ENCODE data around the gene PLEKHA1.

PLEKHA1 gene

DNA sequence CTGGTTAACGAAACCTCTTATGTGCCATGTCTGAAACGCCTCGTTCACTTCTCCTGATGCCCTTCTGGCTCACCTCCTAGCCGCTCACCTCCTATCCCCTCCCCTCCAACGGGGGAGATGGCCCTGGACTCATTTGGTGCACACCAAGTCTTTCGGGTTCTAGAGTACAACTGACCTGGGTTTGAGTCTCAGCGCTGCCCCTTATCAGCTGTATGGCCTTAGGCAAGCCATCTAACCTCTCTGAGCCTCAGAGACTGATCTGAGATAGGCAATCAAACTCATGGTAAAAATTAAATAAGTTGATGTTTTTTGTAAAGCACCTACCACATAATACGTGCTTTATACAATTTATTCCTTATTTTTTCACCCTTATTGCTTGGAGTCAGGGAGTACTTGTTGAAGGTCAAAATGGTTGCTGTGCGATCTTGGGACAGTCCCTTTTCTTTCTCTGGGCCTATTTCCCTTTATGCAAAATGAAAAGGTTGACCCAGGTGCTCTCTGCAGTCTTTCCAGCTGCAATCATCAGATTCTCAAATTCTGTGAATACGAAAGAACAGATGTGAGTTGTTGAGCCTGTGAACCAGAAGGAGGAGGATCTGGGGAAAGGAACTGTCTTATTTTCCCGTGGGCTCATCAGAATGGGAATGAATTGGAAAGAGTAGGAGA is 31.2 kb upstream of the PLEKHA1 start:
- TF ChIP-seq CTCF (IDR thresholded peaks at IDR 0.05) = no peak
- H3K36me3 Mint-ChIP-seq (ENCODE audit: low read depth) = peaks cover 17% of the 10 kb centered on the region

GRCh38 chr10:122343936-122344335 is 30.6 kb upstream of the PLEKHA1 start:
- peaks cover 17% of the 10 kb centered on the region for H3K36me3 Mint-ChIP-seq (ENCODE audit: low read depth)
- H3K27me3 Mint-ChIP-seq (ENCODE audit: low read depth, poor library complexity) = peaks cover 12% of the 10 kb centered on the region
- no peak overlapping the region for H3K4me3 Mint-ChIP-seq
- H3K4me1 Mint-ChIP-seq = peaks cover 39% of the 10 kb centered on the region
- H3K9me3 Mint-ChIP-seq = peaks cover 31% of the 10 kb centered on the region
- H3K27ac Mint-ChIP-seq = no peak overlapping the region
- no peak for DNase-seq
- no peak for TF ChIP-seq CTCF (IDR thresholded peaks at IDR 0.05)

More for the DNA sequence above, 31.2 kb upstream of the PLEKHA1 start:
- H3K4me1 Mint-ChIP-seq = peaks cover 39% of the 10 kb centered on the region
- no peak overlapping the region for H3K4me3 Mint-ChIP-seq
- peaks cover 12% of the 10 kb centered on the region for H3K27me3 Mint-ChIP-seq (ENCODE audit: low read depth, poor library complexity)
- DNase-seq = no peak
- peaks cover 30% of the 10 kb centered on the region for H3K9me3 Mint-ChIP-seq
- H3K27ac Mint-ChIP-seq = no peak overlapping the region

GRCh38 chr10:122344741-122345258 is 29.7 kb upstream of the PLEKHA1 start:
- Mint-ChIP-seq H3K4me3 (no peak overlapping the region), H3K4me1 (peaks cover 41% of the 10 kb centered on the region), H3K27ac (no peak overlapping the region), H3K9me3 (peaks cover 31% of the 10 kb centered on the region), H3K27me3 (ENCODE audit: low read depth, poor library complexity) (peaks cover 12% of the 10 kb centered on the region), H3K36me3 (ENCODE audit: low read depth) (peaks cover 17% of the 10 kb centered on the region)
- no peak for DNase-seq
- TF ChIP-seq CTCF (IDR thresholded peaks at IDR 0.05) = no peak

GRCh38 chr10:122346326-122346950 is 28.1 kb upstream of the PLEKHA1 start:
- Mint-ChIP-seq H3K9me3 (peaks cover 31% of the 10 kb centered on the region), H3K4me1 (peaks cover 28% of the 10 kb centered on the region), H3K27me3 (ENCODE audit: low read depth, poor library complexity) (peaks cover 12% of the 10 kb centered on the region), H3K36me3 (ENCODE audit: low read depth) (peaks cover 17% of the 10 kb centered on the region), H3K27ac (no peak overlapping the region), H3K4me3 (no peak overlapping the region)
- TF ChIP-seq CTCF (IDR thresholded peaks at IDR 0.05) = no peak
- no peak for DNase-seq

- Mint-ChIP-seq H3K9me3 (peaks cover 31% of the 10 kb centered on the region), H3K4me1 (peaks cover 28% of the 10 kb centered on the region), H3K4me3 (no peak overlapping the region), H3K27ac (no peak overlapping the region), H3K27me3 (ENCODE audit: low read depth, poor library complexity) (peaks cover 12% of the 10 kb centered on the region), H3K36me3 (ENCODE audit: low read depth) (peaks cover 17% of the 10 kb centered on the region)
- no peak for DNase-seq
- no peak for TF ChIP-seq CTCF (IDR thresholded peaks at IDR 0.05)
These were observed 27.2 kb upstream of the PLEKHA1 start for GRCh38 chr10:122347170-122347841.
